Chondrocyte (in vitro differentiated cells): ENCODE measurements around the gene HSD17B8. TPM values are rescaled to one million over a fixed set of nuclear protein-coding genes. Genes with fewer than 3 reads are reported as not detected.

Experiments
- DNase-seq: peaks from one replicate; pipeline ENCODE4 v3.0.0; 2021; ENCODE audit warnings: mixed read lengths, low spot score
- H3K27ac Mint-ChIP-seq: one replicate; pipeline ENCODE4 v1.8.0; 2021; ENCODE audit warnings: mild to moderate bottlenecking, moderate library complexity, mixed read lengths; ENCODE audit not compliant: unreplicated experiment
- H3K27me3 Mint-ChIP-seq: 2 replicates; pipeline ENCODE4 v1.8.0; 2021; ENCODE audit warnings: low read depth, mixed read lengths
- H3K36me3 Mint-ChIP-seq: 2 replicates; pipeline ENCODE4 v1.8.0; 2021; ENCODE audit warnings: low read depth, mixed read lengths
- H3K4me1 Mint-ChIP-seq: 2 replicates; pipeline ENCODE4 v1.8.0; 2021; ENCODE audit warnings: low read depth, mild to moderate bottlenecking, mixed read lengths
- H3K4me3 Mint-ChIP-seq: one replicate; pipeline ENCODE4 v1.8.0; 2021; ENCODE audit warnings: mild to moderate bottlenecking, moderate library complexity, mixed read lengths; ENCODE audit not compliant: unreplicated experiment
- H3K9me3 Mint-ChIP-seq: 2 replicates; pipeline ENCODE4 v1.8.0; 2021; ENCODE audit warnings: low read depth, mixed read lengths
- CTCF ChIP-seq: fragments of 200-600 bp; sonication (generic); IDR thresholded peaks from 2 replicates; pipeline ENCODE4 v1.5.0; 2021; ENCODE audit warnings: antibody characterized with exemption, mild to moderate bottlenecking, moderate library complexity
- total RNA-seq: library from RNA; stranded (reverse); gene quantifications from 3 replicates; pipeline ENCODE4 v1.2.1, GENCODE V29; 2021

The HSD17B8 gene
- total RNA-seq, 1 donor from 2014 or later: 0.60 TPM

GRCh38 chr6:33166363-33166762 lies 38.1 kb upstream of the HSD17B8 start:
- peaks cover 2% of the 10 kb centered on the region for H3K27me3 Mint-ChIP-seq
- DNase-seq: no peak
- no peaks in the 10 kb centered on the region for H3K9me3 Mint-ChIP-seq
- no peak overlapping the region for H3K27ac Mint-ChIP-seq
- H3K36me3 Mint-ChIP-seq: no peaks in the 10 kb centered on the region
- peaks cover 11% of the 10 kb centered on the region for H3K4me1 Mint-ChIP-seq
- no peak for TF ChIP-seq CTCF
- no peak overlapping the region for H3K4me3 Mint-ChIP-seq

- DNase-seq: peak; percentile 90
- Mint-ChIP-seq H3K4me3 (no peak overlapping the region), H3K9me3 (no peaks in the 10 kb centered on the region), H3K36me3 (no peaks in the 10 kb centered on the region), H3K4me1 (peaks cover 6% of the 10 kb centered on the region), H3K27me3 (peaks cover 2% of the 10 kb centered on the region), H3K27ac (no peak overlapping the region)
- no peak for TF ChIP-seq CTCF
Measured at GRCh38 chr6:33166811-33167210, 37.6 kb upstream of the HSD17B8 start.

- H3K9me3 Mint-ChIP-seq: no peaks in the 10 kb centered on the region
- no peaks in the 10 kb centered on the region for H3K36me3 Mint-ChIP-seq
- no peaks in the 10 kb centered on the region for H3K4me1 Mint-ChIP-seq
- peaks cover 2% of the 10 kb centered on the region for H3K27me3 Mint-ChIP-seq
- TF ChIP-seq CTCF: no peak
- no peak overlapping the region for H3K4me3 Mint-ChIP-seq
- H3K27ac Mint-ChIP-seq: no peak overlapping the region
- DNase-seq: no peak
Measured at GRCh38 chr6:33167374-33168283, 36.8 kb upstream of the HSD17B8 start.

- Mint-ChIP-seq H3K9me3 (no peaks in the 10 kb centered on the region), H3K27ac (no peak overlapping the region), H3K4me3 (no peak overlapping the region), H3K4me1 (no peaks in the 10 kb centered on the region), H3K36me3 (no peaks in the 10 kb centered on the region), H3K27me3 (peaks cover 2% of the 10 kb centered on the region)
- no peak for DNase-seq
- no peak for TF ChIP-seq CTCF
Measured at GRCh38 chr6:33168284-33168601, 36.2 kb upstream of the HSD17B8 start.

GRCh38 chr6:33168639-33169038 lies 35.8 kb upstream of the HSD17B8 start:
- H3K4me3 Mint-ChIP-seq: no peak overlapping the region
- TF ChIP-seq CTCF: no peak
- H3K9me3 Mint-ChIP-seq: no peaks in the 10 kb centered on the region
- peak; percentile 24 for DNase-seq
- no peaks in the 10 kb centered on the region for H3K4me1 Mint-ChIP-seq
- peaks cover 2% of the 10 kb centered on the region for H3K27me3 Mint-ChIP-seq
- H3K27ac Mint-ChIP-seq: no peak overlapping the region
- H3K36me3 Mint-ChIP-seq: no peaks in the 10 kb centered on the region
